Stimulated activated CD8-positive, alpha-beta memory T cell treated with anti-CD3 and anti-CD28 coated beads, Interleukin-2, amount 100 ng/mL, for 48 hours (primary cell): Measurements from ENCODE around the gene VPS16.
A peak's percentile ranks its signal among the peaks of the same experiment; 100 is the strongest.

Source experiments
- DNase-seq, 2 donors: peaks; one replicate each; pipeline ENCODE4 v3.0.0-alpha.2; 2020; ENCODE audit warnings: low read depth in 2 of 2

VPS16 gene

DNA sequence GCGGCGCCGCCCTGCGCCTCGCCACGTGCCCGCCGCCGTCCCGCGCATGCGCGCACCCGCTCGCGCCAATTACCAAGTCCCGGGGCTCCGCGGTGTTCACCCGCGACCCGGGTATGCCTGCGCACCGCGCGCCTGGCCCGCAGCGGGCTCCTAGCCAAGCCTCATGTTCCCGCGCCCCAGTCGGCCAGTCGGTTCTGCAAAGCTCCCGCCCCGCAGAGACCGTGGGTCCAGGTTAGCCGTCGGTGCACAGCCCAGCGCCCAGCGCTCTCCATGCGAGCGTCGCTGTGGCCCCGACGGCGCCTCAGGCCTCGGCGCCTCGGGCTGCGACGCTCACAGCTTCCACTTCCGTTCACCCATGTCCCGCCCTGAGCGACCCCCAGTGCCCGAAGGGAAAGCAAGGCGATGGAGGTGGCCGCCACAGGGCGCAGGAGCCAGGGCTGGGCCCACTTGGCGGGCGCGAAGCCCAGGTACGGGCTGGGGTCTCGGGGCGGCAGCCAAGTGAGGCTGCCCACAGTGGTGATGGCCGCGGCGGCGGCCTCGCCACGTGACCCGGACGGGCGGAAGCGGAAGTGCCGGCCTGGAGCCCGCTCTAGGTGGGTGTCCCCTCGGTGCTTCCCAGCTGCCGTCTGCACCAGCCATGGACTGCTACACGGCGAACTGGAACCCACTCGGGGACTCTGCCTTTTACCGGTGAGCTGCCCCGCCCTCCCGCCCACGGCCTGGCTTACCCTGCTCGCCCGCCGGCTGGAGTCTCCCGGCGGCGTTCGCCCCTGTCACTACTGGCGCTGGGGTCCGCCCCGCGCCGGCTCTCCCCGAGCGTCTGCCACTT lies at the start of gene VPS16, which contains the start of gene PCED1A:
Gene VPS16, plus strand, starts transcription at position 608 of the 829 bp plus-strand sequence. Its CDS starts 30 bp downstream, at position 638.
Gene PCED1A, minus strand, starts transcription at position 518 of the 829 bp plus-strand sequence. CDS start 743 bp downstream, outside the sequence.
- peak; percentile 82 to 84 for DNase-seq

DNA sequence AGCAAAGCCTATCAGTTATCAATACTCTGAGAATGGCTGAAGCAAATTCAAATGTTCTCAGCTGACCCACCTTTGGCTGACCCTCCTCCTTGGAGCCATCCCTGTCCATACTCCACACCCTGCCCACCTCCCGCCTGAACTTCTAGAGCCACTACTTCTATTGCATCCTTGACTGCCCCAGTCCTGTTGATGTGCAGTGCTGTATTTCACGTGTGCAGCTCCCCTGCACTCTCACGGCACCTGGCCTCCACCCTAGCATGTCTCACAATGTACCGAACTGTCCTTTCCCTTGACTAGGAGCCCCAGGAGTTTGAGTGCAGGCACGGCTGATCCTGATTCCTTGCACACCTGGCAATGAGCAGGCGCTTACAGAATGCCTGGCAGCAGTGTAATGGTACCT lies 47.1 kb upstream of the VPS16 start:
- no peak for DNase-seq

DNA sequence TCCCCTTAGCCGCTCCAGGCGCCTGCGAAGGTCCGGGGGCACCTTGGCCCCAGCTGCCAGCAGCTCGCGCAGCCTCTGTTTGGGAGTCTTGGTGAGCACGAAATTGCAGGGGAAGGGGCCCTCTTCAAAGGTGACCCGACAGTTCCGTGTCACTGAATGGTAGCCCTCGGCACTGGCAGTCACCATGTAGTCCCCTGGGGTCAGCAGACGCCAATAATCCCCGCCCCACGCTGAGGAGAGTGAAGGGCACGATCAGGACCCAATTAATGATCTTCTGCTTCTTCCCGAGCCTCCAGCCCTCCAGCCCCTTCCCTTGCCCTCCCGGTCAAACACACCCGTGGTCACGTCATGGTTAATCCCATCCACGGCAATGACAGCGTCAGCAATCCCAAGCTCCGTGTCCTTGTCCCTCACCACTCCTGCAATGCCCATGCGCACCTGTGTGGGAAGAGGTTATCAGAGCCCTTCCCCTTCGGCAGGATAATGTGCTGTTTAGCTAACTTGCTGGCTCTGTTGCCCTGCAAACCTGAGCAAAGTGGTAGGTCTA lies 46.3 kb upstream of the VPS16 start:
- no peak for DNase-seq

DNA sequence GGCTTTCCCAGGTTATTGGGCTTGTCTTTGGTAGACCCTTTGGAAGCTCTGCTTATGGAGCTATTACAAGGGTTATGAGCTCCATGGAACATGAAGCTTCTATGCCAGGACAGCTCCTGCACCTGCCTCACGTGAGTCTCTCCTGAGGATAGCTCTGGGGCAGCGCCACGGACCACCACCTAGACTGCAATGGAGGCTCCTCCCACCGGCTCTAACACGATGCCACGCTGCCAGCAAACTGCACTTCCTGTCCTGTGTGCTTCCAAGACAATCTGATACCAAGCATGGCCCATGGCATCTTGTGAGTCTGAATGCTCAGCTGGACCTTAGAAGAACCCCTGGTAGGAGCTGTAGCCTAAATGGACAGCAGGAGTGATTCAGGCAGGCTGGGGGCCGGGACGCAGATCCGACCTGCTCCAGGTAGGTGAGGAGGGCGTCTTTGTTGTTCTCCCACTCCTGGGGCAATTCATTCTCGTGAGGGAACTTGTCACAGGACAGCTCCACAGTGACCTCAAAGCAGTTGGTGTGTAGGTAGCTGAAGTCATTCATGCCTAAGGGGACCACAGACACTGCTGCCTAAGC lies 45.6 kb upstream of the VPS16 start:
- no peak for DNase-seq

DNA sequence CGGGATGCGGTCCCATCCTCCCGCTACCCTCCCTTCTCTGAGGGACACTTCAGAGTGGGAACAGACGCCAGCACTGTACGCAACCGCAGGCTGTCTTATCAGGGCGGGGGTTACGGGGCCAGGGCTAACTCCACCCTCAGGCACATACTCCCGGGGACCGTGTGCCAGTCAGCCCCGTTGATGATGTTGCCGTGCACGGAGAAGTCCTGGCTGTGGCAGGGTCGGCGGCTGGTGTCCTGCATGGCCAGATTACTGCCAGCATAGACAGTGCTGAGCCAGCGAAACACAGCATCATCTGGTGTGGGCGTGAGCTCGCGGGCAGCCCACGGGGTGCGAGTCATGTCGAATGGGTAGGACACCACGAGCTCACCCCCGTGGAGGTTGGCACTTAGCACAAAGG lies 45.1 kb upstream of the VPS16 start:
- no peak for DNase-seq

DNA sequence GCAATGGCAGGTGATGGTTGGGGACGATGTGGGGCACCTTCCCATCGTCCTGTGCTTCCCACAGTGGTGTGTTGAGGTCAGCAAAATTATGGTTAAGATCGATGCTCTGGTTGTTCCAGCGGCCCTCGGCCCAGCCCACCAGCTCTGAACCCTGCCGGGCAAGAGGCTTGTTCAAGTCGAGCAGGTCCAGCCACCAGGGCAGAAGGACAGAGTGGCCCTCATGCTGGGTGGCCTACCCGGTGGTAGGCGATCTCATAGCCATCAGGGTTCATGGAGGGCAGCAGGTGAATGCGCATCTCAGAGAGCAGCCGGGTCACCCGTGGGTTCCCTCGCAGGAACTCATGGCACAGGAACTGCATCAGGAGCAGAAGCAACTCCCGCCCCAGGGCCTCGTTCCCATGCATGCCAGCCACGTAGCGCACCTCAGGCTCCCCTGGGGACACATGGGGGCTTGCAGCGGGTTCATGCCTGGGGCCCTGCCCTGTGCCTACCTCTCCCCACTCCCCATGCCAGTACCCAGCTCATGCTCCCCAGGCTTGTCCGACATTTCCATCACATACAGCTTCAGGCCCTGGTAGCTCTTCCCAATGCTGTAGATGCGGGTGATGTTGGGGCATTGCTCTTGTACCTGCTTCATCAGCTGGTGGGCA lies 44.4 kb upstream of the VPS16 start:
- DNase-seq: no peak

DNA sequence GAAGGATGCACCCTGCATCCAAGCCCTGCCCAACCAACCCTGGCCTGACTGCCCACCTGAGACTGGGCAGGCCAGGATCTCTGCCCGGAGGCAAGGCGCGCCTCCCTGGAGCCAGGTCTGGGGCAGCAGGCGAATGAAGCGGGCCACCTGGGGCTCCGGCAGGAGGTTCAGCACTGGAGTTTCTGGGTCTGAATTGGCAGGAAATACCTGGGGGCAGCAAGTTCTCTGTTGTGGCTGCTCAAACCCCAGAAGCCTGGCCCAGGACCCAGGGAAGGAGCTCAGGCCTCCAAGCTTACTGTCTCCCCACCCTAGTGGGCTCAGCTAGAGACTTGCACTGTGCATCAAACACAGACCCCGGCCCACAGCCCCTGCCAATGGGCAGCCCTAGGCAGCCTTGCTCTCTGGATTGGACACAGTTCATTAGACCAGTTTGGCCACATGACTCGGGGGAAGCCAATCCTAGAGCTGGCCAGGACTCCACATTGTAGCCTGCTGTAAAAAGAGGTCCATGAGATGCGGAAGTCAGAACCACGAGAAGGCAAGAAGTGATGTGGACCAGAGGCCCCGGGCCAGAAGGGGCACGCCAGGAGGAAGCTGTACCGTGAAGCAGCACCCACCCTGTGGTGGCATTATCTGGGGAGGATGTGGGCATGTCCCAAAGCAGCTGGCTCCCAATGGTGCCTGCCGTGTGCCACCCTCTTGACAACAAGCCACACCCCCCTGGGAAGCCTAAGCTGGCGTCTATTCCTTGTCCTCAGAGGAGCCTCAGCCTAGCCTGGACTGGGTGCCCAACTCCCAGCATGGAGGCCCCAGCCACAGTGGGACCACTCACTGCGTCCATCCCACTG lies 43.2 kb upstream of the VPS16 start:
- no peak for DNase-seq

DNA sequence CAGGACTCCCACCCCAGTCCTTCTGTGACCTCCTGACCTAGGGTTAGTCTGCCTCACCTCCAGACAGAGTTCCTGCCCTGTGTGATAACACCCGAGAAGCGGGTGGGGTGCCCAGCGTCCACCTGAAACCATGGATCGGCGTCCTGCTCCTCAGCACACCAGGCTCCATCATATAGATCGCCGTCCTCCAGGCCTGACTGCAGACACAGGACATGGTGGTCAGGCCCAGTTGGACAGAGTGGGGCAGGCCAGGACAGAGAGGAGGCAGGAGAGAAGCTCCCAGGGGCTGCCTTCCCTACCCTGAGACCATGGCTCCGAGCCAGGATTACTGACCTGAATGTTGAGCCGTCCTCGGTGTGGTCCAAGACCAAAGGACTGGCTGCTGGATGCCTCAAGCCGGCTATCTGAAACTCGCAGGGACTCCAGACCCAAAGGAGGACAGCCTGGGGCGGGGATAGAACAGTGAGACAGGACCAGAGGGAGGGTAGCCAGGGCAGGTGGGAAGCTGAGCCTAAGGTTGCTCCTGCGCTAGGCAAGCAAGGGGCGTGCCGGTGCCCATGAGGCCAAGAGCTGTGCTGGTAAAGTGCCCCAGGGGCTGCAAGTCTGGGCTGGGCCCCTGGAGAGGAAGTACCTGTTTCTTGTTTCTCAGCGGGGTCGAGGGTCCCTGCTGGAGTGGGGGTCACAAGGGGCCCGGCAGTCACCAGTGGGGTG lies 42.3 kb upstream of the VPS16 start:
- no peak for DNase-seq

DNA sequence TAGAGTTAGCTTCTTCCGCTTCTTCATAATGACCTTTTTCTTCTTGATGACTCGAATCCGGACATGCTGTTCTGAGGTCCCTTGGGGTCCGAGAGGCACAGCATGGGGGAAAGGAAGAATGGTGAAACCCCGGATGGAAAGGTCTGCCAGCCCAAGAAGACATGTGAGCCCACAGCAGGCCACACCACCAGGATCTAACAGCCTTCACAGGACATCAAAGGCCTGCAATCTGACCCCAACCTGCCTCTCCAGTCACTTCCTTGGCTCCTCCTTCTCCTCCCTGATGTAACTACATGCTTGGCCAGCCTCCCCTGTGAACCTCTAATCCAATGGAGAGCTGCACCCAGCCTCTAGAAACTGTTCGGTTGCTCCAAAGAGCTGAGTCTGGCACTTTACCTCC lies 41.7 kb upstream of the VPS16 start:
- DNase-seq: no peak

DNA sequence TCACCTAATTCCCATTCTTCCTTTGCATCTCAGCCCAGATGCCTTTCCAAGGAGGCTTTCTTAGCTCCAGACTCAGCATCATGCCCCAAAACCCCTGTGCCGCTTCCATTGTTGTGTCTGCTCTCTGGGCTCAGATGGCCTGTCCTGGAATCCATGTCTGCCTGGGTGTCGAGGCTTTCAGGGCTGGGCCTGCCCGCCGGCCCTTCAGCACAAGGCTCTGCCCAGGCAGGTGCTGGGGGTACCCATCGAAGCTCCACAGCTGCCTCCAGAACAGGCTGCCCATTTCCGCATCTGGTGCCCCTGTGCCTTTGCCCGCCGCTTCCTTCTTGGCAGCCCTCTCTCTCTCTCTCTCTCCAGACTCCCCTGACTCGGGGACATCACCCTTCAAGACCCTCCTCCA lies 41.3 kb upstream of the VPS16 start:
- no peak for DNase-seq

DNA sequence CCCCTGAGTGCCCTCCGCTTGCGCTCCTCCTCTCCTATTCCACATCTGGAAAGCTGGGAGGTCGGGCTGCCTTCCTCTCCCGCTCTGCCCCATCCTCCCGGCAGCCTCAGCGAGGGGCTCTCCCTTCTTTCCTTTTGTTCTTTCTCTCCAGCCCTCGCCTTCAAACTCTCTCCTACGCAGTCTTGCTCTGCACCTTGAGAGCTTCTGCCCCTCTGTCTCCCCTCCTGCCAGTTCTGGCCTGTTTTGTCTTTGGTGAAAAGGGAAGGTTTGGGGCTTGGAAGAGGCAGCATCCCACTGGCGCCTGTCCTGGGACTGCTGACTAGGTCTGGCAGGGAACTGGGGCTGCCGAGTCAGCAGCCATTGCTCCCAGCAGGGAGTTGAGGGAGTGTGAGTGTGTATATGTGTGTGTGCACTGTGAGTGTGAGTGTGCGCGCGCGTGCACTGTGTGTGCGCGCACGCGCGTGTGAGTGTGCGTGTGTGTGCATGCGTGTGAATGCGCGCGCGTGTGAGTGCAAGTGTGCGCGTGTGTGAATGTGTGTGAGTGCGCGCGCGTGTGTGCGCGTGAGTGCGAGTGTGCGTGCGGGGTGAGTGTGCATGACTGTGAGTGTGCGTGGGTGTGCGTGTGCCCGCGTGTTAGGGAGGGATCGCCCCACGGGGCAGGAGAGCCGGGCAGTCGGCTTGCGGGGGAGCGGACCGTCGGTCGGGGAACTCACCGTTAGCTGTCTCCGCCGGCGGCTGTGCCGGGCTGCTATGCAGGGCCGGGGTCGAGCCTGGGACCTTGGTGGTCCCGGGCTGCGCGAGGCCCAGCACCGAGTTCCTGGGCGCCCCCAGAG lies 40.6 kb upstream of the VPS16 start:
- DNase-seq: no peak

DNA sequence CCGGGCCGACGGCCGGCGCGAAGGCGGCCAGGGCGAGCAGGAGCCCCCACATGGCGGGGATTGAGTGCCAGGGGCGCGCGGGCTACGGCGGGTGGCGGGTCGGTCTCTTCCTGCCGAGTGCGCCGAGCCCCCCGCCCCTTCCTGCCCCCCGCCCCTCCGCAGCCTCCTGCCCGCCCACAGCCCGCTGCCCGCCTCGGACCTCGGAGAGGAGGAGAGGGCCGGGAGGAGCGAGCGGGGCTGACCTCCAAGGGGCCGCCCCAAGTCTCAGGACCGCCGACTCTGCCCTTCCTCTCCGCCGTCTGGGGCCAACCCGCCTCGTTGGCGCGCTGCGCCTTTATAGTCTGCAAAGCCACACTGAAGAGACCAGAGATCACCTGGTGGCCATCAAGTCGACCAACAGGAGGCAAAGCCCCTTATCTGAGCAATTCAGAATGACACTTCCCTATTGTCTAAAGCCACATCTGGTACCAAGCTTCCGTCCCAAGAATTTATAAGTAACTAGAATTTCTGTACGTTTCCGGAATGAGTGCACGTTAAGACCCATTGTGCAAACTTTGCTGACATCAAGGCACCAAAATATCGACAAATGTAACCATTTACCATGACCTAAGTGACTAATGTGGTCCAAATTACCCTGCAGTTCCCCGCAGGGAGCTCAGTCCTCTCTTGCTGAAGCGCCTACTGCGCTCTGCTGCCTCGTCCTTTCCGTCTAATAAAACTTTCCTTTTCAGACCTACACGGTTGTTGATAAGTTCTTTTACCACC lies 39.8 kb upstream of the VPS16 start, which contains the start of gene CPXM1:
Gene CPXM1, minus strand, starts transcription at position 107 of the 765 bp plus-strand sequence. Its CDS starts 55 bp downstream, at position 52.
- DNase-seq: no peak

DNA sequence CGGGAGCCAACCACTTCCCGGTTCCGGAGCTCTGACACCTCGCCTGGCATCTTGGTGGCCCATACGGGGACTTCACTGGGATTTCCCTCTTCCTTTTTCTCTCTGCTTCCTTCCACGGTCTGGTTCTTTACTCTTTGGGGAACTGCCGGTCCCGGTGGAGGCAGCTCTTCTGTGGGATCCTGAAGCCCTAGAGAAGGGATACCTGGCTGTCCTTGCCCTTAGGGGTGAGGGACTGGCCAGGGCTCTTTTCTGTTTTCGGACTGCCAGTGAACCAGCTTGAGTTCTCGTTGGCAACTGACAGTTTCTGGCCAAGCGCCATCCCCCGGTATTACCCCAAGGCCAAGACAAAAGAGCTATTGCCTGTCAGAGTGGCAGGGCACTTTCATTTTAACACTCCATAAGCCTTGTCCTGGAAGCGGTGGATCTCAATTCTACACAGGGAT lies 39.2 kb upstream of the VPS16 start:
- no peak for DNase-seq

DNA sequence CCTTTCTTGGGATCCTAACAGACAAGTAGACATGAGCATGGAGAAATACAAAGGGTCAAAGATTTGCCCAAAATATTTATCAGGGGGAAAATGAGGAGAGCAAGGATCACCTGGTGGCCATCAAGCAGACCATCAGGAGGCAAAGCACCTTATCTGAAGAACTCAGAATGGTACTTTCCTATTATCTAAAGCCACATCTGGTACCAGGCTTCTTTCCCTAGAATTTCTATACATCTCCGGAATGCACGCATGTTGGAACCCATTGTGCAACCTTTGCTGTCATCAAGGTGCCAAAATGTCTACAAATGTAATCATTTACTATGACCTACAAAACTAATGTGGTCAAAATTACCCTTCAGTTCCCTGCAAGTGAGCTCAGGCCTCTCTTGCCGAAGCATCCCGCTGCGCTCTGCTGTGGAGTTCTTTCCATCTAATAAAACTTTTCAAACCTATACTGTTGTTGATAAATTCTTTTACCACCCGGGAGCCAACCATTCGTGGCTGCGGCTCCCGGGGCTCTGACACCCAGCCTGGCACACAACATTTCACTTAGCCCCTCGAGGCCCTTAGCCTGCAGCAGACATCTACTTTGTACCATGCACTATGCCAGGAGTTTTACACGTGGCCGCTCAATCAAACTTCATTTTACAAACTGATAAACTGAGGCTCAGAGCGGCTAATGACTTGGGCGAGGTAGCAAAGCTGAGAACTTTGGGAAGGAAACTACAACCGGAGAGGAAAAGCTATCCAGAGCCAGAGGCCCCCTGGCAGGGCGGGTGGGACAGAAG lies 36.3 kb upstream of the VPS16 start:
- DNase-seq: no peak

DNA sequence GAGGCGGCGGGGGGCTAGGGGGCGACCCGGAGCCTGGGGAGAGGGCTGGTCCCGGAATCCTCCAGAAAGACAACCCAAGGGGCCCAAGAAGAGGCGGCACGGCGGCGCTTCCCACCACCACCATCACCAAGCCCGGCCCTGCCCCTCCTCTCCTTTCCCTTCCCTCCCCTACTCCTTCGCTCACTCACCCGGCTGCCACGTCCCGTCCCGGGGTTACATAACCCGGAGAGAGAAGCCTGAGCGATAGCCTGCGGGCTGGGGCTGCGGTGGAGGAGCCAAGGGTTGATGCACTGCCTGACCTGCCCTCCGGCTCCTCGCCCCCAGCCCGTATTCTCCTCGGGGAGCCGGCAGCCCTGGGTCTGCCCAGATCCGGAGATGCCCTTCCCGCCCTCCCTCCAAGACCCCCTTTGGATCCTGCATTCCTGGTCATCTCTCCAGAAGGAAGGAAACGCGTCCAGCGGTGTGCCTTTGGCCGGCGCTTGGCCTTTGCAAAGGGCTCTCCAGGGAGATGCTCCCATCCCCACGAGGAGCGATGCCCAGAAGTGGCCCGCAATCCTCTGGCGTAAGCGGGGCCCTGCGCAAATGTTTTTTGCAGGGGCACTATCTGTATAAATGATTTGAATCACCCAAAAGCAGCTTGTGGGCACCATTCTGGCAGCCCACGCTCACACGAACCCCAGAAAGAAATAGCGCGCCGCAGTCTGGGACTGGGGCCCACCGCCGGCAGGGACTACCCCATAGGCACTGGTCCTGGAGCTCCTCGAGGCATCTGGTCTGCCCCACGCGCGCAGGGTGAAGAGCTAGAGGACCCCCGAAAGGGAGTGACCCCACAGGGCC lies 35.5 kb upstream of the VPS16 start:
- no peak for DNase-seq

DNA sequence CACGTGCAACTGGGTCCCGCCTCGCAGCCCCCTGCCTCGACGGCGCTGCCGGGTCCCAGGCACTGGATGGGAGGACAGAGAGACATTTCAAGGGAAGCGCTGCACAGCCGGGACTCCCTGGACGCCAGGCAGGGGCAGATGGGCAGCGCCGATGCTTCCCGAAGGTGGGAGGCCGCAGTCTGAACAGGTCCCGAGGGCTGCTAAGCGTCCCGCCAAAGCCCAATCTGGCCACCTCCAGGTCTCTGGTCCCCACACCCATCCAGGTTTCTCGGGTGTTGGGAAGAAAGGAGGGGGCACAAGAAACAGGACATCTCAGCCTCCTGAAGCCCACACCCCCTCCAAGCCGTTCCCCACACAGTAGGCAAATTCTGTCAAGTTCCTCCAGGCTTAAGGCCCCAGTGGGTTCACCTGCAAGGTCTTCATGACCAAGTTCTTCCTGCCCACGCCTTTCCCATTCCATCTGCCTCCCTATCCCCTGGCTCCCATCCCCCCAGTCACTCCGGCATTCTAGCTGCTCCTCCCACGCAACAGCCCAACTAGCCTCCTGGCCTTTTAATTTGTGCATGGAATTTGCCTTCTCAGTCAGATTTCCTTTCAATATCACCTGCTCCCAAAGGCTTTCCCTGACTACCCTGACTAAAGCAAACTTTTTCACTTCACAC lies 34.7 kb upstream of the VPS16 start:
- DNase-seq: no peak

DNA sequence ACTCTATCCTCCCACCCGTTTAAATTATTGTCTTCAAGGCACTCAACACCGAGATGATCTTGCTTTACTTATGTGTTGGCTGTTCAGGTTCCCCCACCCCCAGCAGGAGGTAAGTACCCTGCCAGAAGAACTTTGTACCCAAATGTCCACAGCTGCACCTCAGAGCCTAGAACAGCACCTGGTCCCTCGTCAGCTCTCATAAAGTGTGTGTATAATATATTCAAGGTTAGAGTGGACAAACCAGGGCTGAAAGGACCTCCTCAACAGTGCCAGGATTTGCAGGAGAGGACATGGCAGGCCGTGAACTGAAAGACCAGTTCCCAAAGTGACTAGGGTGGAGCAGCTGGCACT lies 34.2 kb upstream of the VPS16 start:
- DNase-seq: no peak
